NCI-H2029 (cell line): ENCODE data around the gene GNPDA1.

Experiments
- DNase-seq: peaks from one replicate; lab custom pipeline; 2025; lab: John Stamatoyannopoulos, UW

The GNPDA1 gene

GRCh38 chr5:141954194-141954593, 58.6 kb downstream of the GNPDA1 start:
- DNase-seq: no peak

DNA sequence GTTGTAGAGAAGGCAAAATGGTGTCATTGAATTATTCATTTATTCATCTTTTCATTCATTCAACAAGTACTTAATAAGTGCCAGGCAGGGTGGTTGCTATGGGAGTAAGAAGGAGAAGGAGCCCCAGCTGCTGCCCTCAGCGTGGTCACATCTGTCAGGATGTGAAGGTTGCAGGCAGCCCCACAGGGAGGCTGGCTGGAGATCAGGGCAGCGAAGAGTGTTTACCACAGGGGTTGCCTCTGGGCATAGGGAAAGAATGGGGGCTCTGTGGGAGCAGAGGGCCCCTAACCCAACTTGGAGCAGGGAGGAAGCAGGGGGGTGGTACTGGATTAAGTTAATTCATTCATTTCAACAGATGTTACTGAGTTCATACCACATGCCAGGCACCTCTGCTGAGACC, 60.8 kb downstream of the GNPDA1 start:
- no peak for DNase-seq

DNA sequence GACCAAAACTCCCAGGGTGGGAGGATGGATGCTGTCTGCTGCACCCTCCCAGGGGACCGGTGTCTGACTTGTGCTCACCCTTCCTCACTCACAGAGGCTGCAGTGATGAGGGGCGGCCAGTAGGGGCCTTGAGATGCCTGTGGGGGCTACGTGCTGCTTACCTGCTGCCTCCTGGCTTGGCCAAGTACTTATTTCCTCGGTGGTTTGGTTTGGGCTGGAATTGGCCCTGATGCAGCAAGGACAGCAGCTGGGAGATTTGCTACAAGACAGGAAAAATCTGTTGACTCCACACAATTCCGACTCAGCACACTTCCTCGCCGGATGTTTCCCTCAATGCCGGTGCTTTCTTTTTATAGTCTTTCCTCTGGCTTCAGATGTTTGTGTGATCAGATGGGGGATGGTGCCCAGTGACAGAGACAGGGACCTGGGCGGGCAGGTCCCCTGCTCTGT, 61.5 kb downstream of the GNPDA1 start:
- no peak for DNase-seq
